GM10847 (cell line): ENCODE measurements around the gene MXI1.

ENCODE experiments used
- POLR2A ChIP-seq: IDR thresholded peaks from 2 replicates; pipeline ENCODE4 v1.6.1; 2011; ENCODE audit not compliant: insufficient read length; ENCODE audit errors: extremely low read depth

MXI1 gene

DNA sequence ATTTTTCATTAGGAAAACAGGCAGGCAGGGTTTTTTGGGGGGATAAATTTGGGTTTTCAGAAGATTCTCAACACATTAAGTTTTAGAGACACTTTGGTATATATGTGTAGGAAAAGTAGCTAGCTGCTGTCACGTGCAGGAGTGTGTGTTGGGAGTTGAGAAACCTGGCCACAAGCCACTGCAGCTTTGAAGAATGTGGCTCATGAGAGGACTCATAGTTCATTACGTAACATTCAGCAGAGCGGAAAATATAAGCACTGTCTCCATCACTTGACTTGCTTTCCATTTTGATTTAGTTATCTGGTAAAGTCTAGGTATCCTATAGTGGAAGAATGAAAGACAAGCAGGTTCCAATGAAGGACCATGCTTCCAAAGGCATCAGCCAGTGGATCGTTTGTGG is 66.1 kb downstream of the MXI1 start:
- no peak for TF ChIP-seq POLR2A

DNA sequence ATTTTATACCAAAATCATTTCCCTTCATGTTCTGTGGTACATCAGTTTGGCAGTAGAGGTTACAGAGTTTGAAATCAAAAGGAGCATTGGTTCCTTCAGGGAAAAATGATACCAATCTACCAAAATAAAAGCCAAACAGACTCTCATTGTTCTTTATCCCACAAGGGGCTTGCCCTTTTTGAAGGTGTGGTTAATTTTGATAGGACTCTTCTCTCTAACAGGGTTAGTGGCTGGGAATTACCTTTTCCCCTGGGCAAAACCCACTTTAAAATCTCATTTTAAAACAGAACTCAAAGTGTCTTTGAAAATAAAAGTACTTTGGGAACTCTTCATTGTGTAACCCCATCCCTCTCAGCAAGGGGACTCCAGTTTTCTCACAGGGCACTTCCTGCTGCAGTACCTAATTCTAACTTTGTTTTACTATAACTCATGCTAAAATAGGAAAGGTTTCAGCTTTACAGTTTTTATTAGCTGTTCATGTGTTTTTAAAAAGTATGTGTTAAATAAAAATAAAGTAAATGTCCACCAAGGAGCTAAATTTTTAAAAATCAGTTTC is 66.7 kb downstream of the MXI1 start:
- no peak for TF ChIP-seq POLR2A

DNA sequence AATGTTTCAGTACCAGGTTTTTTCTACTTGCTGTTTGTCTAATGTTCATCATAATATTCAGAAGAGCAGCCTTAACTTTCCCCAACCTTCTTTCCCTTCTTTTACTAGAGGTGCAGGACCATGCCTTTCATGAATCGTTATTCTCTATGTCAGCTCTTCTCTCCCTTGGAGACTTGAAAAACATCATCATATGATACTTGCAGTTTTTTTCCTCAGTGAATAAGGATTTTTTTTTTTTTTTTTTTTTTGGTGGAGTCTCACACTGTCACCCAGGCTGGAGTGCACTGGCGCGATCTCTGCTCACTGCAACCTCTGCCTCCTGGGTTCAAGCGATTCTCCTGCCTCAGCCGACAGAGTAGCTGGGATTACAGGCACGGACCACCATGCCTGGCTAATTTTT is 67.2 kb downstream of the MXI1 start:
- TF ChIP-seq POLR2A, result no peak

DNA sequence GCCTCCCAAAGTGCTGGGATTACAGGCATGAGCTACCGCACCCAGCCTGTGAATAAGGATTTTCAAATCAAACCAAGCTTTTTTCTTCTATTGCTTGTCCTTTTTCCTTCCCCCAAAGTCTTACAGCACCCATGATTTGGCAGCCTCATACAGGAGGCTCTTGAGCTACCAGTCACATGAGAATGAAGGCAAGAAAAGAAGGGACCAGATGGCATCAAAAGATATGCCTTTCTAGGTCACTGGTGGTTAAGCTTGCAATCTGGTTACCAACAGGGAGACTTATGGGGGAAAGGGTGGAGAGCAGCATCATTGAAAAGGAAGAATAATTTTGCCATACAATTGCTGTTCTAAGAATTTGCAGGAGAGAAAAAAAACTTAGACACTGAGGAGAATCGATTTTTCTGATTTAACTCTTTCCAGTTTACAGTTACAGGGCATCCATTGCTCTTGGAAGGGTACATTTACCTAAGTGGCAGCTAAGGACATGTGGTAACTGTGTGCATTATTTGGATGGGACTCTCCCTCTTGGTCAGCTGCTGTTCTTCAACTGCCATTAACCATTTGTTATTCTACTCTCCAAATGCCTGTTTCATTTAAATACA is 67.8 kb downstream of the MXI1 start:
- no peak for TF ChIP-seq POLR2A

DNA sequence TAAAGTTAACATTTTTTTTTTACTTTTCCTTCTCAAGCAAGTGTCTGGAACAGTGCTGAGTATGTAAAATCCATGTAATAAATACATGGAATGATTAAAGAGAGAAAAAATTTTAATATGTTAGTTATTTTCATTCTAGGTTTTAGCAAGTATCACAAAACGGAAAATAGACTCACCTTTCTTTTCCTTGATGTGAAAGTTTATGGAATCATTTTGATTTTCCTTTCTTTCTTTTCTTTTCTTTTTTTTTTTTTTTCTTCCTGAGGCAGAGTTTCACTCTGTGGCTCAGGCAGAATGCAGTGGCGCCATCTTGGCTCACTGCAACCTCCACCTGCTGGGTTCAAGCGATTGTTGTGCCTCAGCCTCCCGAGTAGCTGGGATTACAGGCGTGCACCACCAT is 69.2 kb downstream of the MXI1 start:
- no peak for TF ChIP-seq POLR2A

DNA sequence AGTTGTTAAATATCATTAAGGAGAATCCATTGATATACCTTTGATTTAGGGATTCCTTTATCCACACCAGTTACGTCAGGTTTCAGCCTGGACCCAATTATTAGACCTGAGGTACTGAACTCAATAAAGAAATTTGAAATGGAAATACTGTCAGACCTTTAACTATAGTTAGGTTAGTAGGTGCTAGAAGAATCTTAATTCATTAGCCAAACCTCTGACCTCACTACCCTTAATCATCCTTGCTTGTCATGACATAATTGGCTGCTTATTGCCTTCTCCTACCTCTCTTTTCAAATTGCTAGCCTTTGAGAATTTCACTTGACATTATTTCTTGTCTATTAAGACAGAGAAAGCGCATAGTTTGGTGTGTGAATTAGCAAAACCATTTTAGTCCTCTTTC is 70.2 kb downstream of the MXI1 start:
- TF ChIP-seq POLR2A, result no peak

DNA sequence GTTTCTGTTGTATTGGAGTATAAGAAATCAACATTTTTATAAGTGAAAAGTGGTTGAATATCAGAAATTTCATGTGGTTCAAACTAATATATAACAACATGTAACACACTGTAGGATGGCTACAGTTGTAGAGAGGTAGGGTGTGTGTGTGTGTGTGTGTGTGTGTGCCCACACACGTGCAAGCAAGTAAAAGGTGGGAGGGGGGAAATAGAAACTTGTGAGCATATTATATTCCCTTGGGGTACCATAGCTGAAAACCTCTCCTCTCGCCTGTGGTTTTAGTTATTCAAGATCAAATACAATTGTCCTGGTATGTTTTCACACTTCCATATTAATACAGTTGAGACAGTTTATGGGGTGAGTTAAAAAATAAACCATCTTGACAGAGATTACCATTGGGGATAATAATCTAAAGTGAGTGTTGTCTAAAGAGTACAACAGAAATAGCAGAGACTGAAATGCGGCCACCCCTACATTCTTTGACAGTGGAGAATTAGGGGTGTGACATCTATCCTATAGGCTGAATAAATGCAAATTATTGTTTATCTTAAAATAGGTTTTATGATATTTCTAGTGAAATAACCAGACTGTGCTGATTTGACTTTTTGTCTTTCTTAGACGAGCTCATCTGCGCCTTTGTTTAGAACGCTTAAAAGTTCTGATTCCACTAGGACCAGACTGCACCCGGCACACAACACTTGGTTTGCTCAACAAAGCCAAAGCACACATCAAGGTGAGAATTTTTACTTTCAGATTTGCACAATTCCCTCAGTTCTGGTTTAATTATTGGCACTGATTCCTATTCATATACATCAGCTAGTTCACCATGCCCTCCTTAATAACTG is 71.4 kb downstream of the MXI1 start:
- no peak for TF ChIP-seq POLR2A

DNA sequence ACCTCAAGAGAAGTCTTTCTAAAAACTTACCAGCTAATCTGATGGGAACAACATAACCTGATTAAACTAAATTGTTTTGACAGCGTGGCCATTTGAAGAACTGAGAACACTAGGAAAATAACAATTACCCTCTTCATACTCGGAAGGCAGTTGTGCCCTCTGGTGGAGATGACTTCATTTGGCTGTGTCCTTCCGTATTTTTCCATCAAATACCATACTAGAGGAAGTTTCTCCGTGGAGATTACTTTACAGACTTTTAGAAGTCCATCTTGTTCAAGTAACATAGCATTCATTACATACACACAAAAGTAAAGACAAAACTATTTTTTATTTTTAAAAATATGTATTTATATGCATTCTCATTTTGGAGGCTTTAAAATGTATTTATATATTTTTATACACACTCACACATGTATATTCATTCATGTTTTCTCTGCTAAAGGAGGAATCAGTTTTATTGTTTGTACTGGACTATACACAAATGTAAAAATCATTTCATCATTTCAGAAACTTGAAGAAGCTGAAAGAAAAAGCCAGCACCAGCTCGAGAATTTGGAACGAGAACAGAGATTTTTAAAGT is 72.1 kb downstream of the MXI1 start:
- TF ChIP-seq POLR2A, result no peak

DNA sequence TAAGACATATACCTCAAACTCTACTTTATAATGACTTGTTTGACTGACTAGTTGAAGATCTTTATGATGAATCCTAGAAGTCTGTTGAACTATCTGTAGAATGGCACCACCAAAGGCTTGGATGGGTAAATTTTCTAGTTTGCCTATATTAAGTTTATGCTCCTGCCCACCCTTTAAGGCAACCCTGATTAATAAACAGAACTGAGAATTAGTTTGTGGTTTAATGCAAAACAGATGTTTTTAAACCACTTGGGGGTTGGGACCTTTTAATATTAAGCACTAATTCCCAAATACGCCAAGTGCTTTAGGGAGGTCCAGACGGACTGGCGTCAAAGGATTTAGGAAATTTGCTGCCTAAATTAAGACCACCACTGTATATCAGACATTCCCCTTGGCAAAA is 76.9 kb downstream of the MXI1 start:
- no peak for TF ChIP-seq POLR2A

DNA sequence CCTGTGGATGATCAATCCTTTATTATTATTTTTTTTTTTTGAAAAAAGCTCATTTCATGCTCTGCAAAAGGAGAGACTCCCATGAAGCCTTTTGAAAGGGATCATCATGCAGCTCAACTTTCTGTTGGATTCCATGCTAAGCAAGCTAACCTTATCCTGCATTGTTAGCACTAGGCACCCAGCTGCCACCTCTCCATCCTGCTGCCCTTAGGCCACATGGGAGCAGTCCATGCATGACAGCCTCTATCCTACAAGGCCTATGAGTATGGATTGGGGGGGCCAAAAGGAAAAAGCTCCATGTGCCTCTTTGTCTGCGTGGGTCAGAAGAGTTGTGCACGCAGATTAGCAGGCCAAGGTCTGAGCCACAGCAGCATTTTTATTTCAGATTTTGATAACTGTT is 78.1 kb downstream of the MXI1 start:
- no peak for TF ChIP-seq POLR2A

DNA sequence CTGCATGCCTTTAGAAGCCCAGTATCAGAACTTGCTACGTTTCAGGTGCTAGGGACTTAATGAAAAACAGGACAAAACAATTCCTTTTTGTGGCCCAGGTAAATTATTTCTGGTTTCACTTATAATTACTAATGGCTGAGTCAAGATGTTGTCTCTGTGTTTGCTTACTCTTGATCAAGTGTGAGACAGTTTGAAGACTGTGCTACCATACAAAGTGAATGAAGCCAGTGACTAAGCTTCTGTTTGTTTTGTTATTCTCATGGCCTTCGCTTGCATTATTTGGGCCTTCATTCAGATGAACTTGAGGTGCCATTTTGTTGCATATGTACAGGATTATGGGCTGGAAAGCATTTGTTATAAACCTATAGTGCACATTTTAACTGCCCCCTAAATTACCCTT is 79.4 kb downstream of the MXI1 start:
- TF ChIP-seq POLR2A, result no peak

DNA sequence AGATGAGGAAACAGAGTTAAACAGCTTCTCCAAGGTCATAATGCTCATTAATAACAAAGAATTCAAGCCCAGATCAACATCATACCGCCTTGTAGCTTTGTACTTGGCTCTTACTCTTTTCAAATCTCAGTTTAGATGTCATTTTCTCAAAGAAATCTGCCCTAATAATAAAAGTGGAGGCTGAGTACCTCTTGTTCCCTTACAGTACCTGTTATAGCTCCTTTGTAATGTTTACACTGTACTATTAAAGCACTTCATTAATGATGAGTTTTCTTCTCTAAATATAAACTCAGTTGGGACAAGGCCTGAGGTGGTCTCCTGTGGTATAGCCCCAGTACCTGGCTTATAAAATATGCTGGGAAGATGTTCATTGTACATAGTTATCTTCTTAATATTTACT is 89.6 kb downstream of the MXI1 start:
- no peak for TF ChIP-seq POLR2A

DNA sequence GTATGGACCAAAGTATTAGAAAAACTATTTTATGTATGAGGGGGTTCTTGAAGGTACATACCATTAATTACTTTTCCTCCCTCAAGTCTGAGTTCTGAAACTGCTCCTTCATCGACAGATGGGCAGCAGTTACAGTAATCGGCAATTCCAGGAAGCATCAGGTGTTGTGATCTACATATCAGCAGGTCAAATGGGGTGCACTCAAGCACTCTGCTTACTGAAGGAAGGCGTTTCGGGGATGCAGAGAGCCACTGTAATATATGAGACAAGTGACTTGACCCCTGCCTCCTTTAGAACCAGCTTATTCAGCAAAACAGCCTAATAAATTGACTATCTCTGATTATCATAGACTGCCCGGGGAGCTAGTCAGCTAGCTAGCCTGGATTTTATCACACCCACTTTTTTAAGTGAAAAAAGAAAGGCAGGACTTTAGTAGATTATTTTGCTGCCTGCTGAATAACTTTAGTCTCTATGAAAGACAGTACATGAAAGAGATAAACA is 93.1 kb downstream of the MXI1 start:
- TF ChIP-seq POLR2A, result no peak

DNA sequence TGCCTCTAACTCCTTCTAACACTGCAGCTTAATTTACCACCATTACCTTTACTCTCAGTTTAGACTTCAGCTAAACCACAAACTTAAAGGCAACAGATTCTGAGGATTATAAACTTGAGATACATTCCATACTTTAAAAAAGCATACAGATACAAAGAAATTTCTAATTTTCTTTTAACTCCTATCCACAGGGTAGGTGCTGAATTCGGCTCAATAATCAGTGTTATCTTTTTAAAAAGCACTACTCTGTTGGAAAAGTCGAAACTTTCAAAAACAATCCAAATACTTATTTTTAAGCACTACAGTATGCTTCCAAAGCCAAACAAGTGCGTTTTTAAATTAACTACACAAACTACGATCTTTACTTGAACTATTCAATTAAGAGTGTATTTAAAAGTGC is 96.3 kb downstream of the MXI1 start:
- TF ChIP-seq POLR2A, result no peak

DNA sequence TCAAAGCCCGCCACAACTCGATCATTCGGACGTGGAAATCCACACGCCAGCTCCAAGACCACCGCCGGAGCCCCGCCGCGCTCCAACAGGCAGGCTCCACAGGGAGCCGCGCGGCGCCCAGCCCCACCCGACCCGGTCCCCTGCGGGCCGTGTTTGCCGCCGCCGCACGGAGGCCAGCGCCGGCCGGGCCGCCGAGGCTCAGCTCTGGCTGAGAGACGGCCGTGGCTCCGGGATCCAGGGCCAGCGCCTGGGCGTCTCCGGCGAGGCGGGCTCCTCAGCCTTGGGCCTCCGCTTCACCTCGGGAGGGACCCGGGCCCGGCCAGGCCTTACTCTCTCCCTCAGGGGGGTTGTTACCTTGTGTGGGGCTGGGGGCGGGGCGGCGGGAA is 97.0 kb downstream of the MXI1 start:
- TF ChIP-seq POLR2A, result no peak
